AG09319 (cell line): ENCODE results near the gene CHID1.

Experiments used
- DNase-seq: peaks from one replicate; pipeline ENCODE4 v3.0.0-alpha.2; 2010; ENCODE audit warnings: low read depth; ENCODE audit errors: extremely low read depth
- CTCF ChIP-seq: IDR thresholded peaks from 2 replicates; pipeline ENCODE4 v1.5.1; 2011; ENCODE audit warnings: low read depth, mild to moderate bottlenecking, inconsistent platforms, low read length, moderate library complexity

Gene CHID1

GRCh38 chr11:933142-933851, 22.7 kb upstream of the CHID1 start:
- DNase-seq = no peak

DNA sequence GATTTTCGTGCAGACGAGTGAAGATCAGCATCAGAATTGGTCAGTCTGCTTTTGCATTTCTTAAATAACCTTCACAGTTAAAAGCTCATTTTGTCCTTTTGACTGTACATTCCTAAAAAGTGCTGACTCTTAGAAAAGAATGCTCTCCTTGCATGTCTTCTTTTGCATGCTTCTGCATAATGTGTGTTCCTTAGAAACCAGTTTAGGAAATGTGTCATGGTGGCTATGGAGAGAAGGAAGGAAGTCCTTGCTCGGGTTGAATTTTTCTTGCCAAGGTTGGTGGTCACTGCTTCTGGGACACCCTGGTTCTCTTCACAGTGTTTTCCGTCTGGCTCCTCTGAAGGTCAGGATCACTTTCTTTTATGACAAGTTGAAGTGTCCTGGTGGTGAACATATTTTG, 21.8 kb upstream of the CHID1 start:
- no peak for TF ChIP-seq CTCF
- no peak for DNase-seq

More at GRCh38 chr11:933142-933851, 22.7 kb upstream of the CHID1 start:
- TF ChIP-seq CTCF = no peak

- TF ChIP-seq CTCF = no peak
- DNase-seq = no peak
Observed at GRCh38 chr11:931385-931784, 20.8 kb upstream of the CHID1 start.

- no peak for DNase-seq
- TF ChIP-seq CTCF = no peak
Observed at GRCh38 chr11:929405-929804, 18.8 kb upstream of the CHID1 start.

- no peak for DNase-seq
- no peak for TF ChIP-seq CTCF
Observed at GRCh38 chr11:928786-929185, 18.2 kb upstream of the CHID1 start.

GRCh38 chr11:927871-928270, 17.3 kb upstream of the CHID1 start:
- no peak for TF ChIP-seq CTCF
- DNase-seq = no peak

GRCh38 chr11:926341-926916, 15.8 kb upstream of the CHID1 start:
- no peak for DNase-seq
- TF ChIP-seq CTCF = no peak
